AG09319 (cell line): ENCODE measurements around the gene EIF4E3.

ENCODE experiments used
- DNase-seq: peaks from one replicate; pipeline ENCODE4 v3.0.0-alpha.2; 2010; ENCODE audit warnings: low read depth; ENCODE audit errors: extremely low read depth
- TF ChIP-seq, protein P1 (sequence below): IDR thresholded peaks from 2 replicates; pipeline ENCODE4 v1.5.1; 2011; ENCODE audit warnings: low read depth, mild to moderate bottlenecking, inconsistent platforms, low read length, moderate library complexity

The EIF4E3 gene

DNA sequence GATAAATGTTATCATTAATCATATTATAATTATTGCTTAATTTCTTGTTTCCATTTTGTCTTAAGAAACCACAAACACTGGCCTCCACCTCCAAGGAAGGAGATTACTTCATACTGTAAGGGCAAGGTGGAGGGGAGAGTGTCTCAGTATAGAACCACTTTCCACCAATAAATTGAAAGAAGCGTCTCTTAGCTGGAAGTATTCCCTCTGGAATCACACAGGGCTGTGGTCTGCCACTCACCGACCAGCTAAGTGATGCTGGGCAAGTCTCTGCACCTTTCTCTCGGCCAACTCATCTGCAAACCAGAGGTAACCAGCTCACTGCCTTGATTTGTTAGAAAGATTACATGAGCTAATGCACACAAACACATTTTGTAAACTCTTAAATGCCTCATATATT is 63.1 kb downstream of the EIF4E3 start:
- TF ChIP-seq, protein P1, sequence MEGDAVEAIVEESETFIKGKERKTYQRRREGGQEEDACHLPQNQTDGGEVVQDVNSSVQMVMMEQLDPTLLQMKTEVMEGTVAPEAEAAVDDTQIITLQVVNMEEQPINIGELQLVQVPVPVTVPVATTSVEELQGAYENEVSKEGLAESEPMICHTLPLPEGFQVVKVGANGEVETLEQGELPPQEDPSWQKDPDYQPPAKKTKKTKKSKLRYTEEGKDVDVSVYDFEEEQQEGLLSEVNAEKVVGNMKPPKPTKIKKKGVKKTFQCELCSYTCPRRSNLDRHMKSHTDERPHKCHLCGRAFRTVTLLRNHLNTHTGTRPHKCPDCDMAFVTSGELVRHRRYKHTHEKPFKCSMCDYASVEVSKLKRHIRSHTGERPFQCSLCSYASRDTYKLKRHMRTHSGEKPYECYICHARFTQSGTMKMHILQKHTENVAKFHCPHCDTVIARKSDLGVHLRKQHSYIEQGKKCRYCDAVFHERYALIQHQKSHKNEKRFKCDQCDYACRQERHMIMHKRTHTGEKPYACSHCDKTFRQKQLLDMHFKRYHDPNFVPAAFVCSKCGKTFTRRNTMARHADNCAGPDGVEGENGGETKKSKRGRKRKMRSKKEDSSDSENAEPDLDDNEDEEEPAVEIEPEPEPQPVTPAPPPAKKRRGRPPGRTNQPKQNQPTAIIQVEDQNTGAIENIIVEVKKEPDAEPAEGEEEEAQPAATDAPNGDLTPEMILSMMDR: no peak
- no peak for DNase-seq

DNA sequence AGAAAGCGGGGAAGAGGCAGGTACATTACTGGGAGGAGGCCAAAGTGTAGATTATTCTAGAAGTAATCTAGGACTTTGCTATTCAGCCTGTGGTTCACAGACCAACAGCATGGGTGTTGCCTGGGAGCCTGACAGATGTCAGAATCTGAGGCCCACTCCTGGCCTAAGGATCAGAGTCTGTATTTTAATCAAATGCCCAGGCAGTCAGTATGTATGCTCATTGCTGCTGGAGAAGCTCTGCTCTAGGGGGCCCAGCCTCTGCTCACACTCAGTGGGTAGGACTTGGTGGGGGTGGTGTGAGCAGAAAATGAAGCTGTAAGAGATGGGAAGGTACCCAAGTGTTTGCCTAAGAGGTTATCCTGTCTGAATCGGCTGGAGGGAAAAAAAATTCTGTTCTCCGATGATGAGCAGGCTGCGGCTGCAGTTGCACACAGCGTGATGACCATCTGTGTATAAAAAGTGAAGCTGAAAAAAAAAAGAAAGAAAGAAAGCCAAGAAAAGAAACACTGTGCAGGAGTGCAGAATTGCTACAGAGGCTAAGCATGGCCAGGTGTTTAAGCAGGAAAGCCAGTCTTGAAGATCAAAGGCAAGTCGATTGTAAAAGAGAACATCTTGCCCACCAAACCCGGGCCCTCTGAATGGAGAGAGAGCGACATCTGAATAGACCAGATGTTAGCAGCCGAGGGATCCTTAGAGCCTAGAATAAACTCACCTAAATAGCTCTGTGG is 65.2 kb downstream of the EIF4E3 start:
- no peak for DNase-seq
- TF ChIP-seq, protein P1: no peak

DNA sequence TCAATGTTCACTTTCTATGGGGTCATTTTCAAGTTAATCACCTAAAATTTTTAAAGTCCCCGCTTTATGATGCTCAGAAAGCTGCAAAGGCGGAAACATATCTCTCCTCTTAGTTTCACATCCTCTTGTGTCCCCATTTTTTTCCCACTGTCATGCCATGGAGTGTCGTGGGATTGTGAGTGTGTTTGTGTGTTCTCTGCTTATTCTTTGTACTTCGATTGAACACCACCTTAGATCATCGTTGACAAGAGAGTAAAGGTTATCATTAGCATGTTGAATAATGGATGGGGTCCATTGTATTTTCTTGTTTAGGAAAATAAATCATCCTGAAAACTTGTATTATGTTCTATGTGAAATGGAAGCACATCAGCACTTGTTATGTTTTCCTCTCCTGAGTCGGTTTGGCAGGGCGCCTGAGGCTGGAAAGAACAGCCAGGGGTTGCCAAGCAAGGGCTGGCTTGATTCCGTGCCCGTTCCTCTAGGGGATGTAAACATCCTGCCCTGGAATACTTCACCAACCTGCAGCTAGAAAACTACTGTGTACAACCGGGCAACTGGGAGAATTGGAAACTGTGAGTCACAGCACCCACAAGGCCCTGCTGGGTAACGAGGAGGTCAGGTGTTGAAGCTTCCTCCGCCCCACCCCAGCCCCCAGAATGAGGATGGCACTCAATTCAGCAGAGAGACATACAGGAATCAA is 67.2 kb downstream of the EIF4E3 start:
- TF ChIP-seq, protein P1: no peak
- DNase-seq: no peak

DNA sequence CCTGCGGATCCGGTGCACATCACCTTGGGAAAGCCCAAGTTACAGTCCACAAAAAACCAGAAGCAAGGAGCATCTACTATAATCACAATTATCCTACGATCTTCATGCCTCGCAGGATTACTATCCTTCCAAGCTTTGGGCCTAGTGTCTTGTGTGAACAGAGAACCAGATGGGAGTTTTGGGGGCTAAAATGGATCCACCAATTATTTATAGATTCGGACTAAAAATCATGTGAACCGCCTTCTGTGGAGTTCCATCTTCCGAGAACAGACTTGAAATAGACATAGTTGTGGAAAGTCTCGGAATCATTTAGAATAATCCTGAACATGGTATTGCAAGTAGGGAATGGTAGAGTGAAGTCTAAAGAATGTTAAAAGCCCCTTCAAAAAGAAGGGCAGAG is 70.1 kb downstream of the EIF4E3 start:
- DNase-seq: no peak
- TF ChIP-seq, protein P1: no peak

DNA sequence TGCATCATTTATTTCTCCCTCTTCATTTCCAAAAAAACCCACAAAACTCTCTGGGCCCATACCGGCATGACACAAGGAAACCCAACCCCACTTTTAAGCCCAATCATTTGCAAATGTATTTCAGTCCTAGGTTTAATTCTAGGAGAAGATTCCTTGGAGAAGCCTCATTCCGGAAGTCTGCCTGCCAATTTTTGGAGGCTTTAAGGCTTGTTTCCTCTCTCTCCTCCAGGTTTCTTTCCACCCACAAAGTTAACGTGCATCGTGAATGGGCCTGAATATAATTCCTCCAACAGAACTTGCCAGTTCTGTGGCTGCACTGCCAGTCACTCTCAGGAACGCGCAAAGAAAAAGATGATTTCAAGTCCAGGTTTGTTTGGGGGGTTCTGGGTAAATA is 71.8 kb downstream of the EIF4E3 start:
- TF ChIP-seq, protein P1: no peak
- DNase-seq: no peak

DNA sequence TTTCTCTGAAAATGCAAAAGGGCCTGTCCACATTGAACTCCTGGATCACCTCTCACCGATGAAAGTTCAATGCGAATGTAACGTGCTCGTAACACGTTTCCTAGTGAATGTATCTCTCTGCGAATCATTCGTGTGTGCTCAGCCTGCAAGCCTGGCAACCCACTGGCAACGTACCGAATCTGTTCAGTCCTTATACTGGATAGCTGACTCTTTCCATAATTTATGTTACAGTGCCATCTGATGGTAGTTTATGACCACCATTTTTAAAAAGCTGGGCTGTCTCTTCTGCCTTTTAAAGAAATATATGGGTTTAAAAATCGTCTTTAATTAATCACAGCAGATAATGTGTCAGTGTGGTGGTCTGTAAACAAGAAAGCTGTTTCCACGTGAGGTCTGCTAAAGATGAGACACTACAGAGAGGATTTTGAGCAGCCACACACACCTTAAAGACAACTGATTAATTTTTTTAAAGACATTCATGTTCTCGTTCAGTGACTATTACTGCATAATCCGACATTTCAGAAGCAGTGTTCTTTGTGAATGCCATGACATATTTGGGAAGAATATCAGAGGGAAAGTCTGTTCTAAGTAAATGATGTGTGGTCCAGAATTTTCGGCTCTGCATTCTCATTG is 72.3 kb downstream of the EIF4E3 start:
- DNase-seq: no peak
- TF ChIP-seq, protein P1: peak; percentile 49

DNA sequence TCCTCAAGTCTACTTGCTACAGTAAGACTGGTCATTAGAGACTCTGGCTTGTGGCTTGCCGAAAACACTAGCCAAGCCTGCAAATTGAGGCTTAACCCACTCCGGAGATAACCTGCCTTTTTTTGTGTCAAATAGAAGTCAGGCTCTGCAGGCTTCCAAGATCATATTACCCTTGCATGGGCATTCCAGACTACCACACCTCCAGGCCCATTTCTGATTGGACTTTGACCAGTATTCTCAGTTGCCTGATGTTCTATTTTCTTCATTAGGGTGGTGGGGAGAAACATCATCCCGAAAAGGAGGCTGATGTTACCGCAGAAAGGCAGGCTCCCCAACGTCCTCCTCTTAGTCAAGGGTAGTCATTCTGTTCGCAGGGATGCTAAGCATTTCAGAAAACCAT is 73.6 kb downstream of the EIF4E3 start:
- DNase-seq: no peak
- TF ChIP-seq, protein P1: no peak
